DMS 273 (cell line): ENCODE results near the gene DHX30.
"Not testable (repeated sequence)": the region's sequence is repeated elsewhere in the genome, so short reads cannot be mapped to it uniquely, and the experiment has no call there.

ENCODE experiments used
- DNase-seq: peaks from one replicate; lab custom pipeline; 2025; ENCODE audit not compliant: unreplicated experiment; lab: John Stamatoyannopoulos, UW

DHX30 gene

DNA sequence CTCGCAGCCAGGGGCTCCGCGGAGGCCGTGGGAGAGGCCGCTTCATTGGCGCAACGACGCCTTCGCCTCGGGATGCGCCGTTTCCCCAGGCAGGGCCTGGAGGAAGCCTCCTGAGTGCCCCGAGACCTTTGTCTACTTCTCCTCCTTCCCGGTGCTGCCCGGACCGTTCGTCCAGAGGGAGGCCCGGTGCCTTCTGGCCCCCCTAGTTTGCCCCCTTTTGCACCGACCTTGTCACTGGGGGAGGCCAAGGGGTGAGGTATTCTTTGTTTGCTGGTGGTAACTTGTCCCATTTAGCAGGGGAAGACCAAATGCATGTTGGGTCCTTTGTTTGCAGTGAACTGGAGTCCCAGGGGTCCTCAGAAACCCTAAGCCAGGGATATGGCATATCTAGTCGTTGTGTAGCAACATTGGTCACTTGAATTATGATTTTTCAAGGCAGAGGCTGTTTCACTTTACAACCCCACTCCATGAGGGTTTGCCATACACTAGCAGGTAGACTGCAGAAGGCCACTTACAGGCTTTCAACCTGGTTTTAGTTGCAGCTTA is 615 bp downstream of the DHX30 start:
- DNase-seq: no peak

DNA sequence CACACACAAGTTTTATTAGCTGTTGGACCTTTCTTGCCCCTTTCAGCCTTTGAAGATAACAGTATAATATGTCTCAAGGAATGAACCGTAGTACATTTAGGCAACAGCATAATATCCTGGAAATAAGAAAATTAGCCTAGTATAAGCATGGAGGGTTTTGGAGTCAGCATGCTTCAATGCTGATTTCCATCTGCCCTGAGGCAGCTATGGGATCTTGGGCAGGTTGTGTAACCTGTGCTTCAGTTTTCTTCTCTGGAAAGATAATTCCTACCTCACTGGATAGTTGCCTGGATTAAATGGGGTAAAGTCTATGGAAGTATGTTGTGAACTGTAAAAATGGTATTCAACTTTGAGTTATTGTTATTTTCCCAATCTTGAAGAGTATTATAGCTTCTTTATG is 1.6 kb downstream of the DHX30 start:
- DNase-seq: no peak

DNA sequence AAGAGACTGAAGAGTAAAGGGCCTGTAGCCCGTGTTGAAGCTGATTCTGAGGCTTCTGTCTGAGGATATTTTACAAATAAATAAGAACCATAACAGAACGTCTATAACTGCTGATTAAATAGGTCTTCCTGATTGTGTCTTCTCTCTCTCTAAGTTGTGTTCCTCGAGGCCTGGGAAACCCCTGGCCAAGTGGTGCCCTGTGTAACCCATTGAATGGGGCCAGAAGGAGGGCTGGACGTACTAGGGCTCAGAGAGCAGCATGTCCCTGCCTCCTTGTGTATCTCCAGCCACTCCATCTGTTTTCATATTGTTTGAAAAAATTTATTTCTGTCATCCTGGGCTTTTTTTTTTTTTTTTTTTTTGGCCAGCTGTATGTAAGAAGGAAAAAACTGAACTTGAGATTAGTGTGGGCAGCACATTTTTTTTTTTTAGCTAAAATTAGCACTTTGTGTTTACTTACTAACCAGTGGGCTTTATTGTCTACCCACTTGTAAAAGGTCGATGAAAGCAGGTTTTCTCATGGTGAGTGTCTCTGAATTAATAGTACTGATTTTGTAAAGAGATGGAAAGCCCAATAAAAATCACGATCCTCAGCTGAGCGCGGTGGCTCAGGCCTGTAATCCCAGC is 10.7 kb downstream of the DHX30 start:
- DNase-seq: no peak

DNA sequence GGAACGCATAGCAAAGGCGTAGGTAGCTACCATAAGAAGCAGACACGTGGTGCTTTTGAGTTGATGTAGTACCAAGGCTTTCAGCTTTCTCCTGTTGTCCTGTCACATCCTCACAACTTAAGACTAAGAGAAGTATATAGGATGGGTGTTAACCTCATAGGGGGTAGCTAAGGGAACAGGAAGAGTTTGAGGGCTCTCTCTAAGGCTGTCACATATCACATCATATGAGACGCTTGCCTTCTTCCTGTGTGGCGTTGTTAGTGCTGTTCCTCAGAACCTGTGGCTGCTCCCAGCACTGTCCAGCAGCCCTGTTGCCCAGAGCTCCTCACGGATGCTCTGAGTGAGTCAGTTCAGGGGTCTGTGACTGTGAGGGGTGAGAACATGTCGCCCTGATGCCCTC is 14.7 kb downstream of the DHX30 start:
- DNase-seq: no peak

DNA sequence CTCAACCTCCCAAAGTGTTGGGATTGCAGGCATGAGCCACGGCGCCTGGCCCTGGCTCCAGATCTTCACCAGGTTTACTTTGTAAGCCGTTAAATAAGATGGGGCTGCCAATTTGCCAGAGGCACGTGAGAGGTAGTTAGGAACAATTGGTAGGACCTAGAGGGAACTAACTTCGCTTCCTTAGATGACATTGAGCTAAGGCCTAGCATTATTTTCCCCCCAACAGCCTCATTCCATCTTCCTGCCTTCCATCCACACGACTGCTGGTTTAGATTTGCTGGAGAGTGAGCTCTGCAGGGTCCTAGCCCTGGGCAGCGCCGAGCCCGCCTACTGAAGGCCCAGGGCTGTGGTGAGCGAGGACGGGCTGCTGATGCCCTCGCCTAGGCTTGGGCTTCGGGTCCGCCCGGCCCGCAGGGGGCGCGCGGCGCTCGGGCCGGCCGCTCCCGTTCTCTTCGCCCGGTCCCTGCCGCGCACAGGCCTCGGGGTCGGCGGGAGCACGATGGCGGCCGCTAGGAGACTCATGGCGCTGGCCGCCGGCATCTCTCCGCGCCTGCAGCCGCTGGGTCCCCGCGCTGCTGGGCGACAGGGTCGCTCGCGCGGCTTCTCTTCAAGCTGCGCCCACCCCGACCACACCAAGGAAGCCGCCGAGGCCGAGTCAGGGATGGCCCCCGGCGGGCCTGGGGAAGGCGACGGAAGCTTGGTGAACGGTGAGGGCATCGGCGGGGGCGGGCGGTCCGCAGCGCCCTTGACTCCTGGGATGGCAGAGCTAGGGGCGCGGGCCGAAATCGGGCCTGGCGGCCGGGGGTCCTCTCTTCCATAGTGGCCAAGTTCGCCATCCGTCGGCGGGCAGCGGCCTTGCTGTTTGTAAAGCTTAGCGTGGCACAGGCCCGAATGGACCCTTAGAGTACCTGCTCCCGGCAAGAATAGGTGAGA is 21.9 kb downstream of the DHX30 start:
- DNase-seq: peak; percentile 91

DNA sequence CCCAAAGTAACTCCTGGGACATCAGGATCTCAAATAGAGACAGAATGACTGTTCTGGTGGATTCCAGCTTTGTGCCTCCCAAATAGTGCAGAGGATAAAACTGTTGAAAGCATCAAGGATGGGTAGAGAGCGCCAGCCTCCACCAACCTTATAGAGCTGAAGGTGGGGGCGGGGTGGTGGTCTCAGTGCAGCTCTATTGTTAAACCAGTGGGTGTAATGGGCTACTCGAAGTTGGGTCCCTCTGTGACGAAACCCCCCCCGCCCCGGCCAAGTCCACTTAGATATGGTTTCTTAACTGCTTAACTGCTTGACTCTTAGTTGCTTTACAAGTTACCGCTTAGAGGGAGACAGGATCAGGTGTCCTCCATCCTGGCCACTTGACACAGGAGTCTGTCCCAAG is 22.7 kb downstream of the DHX30 start:
- peak; percentile 27 for DNase-seq

DNA sequence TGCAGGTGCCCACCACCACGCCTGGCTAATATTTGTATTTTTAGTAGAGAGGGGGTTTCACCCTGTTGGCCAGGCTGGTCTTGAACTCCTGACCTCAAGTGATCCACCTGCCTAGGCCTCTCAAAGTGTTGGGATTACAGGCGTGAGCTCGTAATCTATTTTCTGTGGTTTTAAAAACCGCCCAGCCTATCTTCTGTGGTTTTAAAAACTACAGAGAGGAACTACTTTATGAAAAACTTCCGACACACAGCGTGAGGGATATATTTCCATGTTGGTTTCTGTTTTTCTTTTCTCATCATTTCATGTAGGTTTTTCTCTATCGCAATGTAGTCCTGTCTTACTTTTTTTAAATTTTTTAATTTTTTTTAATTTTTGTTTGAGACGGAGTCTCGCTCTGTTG is 26.5 kb downstream of the DHX30 start:
- not testable (repeated sequence) for DNase-seq

DNA sequence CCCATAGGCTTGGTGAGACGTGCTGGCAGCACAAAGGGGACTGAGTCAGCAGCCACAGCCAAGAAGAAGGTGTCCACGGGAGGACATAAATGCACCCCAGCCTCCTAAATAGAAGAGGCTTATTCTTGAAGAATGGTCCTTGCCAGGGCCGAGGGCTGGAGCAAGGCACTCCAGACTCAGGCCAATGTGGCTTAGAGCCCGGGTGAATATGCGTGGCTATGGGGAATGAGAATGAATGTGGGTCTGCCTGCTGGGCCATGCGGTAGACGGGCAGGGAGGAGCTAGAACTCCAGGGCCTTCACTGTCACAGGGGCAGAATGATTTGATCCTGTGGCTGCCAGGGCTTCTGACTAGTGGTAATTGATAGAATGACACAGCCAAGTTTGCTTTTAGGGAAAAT is 34.0 kb downstream of the DHX30 start:
- DNase-seq: no peak

DNA sequence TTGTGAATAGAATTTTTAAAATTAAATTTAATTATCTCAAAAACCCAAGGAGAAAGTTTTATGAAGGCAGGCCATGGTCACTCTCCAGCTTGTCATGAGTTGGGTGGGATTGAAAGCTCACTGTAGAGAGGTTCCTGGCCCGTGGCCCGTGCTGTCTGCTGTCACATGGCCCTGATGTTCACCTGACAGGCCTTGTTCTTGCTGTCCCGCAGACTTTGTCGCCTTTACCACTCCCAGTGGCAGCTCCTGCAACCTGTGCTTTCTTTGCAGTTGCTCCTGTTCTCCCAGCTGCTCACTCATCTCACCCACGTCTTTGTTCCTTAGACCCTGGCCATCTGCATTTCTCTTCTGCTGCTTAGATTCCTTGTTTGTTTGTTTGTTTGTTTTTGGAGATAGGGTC is 35.6 kb downstream of the DHX30 start:
- DNase-seq: no peak

DNA sequence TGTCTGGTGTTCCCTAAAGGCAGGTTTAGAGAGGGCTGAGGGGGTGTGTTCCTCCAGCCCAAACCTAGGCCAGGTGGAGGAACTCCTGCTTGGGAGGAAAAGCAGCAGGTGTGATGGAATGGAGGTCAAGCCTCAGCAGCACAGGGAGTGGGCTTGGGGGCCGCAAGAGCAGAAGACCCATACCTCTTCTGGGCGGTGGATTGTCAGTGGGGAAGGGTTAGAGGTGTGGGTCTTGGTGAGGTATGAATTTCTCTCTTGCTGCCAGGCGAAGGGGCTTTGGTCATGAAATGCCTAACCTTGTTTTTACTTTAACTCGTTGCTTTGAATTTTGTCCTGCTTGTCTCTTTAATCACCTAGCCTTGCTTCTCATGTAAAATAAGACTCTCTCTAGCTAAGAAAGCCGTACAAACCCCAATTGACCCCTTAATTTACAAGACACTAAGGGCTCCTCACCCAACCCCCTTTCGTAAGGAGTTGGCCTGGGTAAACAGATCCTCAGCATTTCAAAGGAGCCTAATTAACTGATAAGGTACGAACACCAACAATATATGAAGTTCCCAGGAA is 38.9 kb downstream of the DHX30 start:
- no peak for DNase-seq

DNA sequence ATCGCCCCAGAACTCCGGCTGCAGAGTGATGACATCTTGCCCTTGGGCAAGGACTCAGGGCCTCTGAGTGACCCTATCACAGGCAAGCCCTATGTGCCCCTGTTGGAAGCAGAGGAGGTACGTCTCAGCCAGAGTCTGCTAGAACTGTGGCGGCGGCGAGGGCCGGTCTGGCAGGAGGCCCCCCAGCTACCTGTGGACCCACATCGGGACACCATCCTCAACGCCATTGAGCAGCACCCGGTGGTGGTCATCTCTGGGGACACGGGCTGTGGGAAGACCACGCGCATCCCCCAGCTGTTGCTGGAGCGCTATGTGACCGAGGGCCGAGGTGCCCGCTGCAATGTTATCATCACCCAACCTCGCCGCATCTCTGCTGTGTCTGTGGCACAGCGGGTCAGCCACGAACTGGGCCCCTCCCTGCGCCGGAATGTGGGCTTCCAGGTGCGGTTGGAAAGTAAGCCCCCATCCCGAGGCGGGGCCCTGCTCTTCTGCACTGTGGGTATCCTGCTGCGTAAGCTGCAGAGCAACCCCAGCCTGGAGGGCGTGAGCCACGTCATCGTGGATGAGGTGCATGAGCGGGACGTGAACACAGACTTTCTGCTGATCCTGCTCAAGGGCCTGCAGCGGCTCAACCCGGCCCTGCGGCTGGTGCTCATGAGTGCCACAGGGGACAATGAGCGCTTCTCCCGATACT is 43.4 kb downstream of the DHX30 start:
- DNase-seq: no peak

DNA sequence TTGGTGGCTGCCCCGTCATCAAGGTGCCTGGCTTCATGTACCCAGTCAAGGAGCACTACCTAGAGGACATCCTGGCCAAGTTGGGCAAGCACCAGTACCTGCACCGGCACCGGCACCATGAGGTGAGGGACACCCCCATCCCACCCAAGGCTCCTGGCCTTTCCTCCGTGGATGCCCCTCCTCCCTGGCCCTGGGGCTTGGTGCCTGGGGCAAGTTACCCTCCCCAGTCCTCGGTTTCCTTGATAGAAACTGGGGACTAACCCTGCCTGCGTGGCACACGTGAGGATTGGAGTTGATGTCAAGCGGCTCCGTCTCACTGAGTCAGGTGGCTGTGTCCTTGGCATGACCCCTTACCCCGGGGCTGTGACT is 43.9 kb downstream of the DHX30 start:
- no peak for DNase-seq

DNA sequence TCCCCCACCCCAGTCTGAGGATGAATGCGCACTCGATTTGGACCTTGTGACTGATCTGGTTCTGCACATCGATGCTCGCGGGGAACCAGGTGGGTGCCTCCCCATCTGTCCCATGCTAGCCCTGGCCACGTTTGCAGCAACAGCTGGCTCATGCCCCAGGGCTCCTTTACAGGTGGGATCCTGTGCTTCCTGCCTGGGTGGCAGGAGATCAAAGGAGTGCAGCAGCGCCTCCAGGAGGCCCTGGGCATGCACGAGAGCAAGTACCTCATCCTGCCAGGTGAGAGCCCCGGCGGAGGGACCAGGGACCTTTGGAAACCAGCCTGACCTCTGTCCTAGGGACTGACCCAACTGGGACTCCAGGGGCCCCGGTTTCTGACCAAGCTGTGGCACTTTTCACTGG is 44.3 kb downstream of the DHX30 start:
- DNase-seq: no peak

DNA sequence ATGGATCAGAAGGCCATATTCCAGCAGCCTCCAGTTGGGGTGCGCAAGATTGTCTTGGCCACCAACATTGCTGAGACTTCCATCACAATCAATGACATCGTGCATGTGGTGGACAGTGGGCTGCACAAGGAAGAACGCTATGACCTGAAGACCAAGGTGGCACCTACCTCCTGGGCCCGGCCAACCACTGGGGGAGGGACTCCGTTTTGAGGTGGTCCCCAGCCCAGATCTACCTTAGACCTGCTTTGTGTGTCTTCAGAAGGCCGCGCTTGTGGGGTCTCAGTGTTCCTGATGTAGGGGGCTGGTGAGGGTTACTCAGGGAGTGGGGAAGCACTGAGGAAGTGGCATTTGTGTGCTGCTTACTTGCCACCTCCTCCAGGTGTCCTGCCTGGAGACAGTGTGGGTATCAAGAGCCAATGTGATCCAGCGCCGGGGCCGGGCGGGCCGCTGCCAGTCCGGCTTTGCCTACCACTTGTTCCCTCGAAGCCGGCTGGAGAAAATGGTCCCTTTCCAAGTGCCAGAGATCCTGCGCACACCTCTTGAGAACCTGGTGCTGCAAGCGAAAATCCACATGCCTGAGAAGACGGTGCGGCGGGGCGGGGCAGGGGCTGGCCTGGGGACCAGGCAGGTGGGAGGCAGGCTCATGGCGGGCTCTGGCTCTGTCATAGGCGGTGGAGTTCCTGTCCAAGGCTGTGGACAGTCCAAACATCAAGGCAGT is 45.0 kb downstream of the DHX30 start:
- DNase-seq: no peak

DNA sequence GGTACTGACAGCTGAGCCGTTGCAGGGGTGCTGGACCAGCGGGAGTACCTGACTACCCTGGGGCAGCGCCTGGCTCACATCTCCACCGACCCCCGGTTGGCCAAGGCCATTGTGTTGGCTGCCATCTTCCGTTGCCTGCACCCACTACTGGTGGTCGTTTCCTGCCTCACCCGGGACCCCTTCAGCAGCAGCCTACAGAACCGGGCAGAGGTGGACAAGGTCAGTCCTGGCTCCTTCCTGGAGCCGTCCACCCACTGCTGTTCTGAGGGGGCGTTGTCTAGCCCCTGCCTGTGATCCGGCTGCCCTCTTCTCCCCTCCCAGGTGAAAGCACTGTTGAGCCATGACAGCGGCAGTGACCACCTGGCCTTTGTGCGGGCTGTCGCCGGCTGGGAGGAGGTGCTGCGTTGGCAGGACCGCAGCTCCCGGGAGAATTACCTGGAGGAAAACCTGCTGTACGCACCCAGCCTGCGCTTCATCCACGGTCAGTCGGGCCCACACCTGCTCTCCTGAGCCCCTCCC is 45.7 kb downstream of the DHX30 start:
- no peak for DNase-seq

DNA sequence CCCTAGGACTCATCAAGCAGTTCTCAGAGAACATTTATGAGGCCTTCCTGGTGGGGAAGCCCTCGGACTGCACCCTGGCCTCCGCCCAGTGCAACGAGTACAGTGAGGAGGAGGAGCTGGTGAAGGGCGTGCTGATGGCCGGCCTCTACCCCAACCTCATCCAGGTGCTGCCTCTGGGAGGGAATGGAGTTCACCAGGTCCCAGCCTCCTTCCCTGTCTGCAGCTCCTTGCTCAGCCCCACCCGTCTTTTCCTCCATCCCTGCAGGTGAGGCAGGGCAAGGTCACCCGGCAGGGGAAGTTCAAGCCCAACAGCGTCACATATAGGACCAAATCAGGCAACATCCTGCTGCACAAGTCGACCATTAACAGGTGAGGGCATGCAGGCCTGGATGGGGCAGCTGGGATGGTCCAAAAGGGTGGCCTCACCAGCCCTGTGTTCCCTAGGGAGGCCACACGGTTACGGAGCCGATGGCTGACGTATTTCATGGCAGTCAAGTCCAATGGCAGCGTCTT is 46.3 kb downstream of the DHX30 start:
- DNase-seq: no peak

DNA sequence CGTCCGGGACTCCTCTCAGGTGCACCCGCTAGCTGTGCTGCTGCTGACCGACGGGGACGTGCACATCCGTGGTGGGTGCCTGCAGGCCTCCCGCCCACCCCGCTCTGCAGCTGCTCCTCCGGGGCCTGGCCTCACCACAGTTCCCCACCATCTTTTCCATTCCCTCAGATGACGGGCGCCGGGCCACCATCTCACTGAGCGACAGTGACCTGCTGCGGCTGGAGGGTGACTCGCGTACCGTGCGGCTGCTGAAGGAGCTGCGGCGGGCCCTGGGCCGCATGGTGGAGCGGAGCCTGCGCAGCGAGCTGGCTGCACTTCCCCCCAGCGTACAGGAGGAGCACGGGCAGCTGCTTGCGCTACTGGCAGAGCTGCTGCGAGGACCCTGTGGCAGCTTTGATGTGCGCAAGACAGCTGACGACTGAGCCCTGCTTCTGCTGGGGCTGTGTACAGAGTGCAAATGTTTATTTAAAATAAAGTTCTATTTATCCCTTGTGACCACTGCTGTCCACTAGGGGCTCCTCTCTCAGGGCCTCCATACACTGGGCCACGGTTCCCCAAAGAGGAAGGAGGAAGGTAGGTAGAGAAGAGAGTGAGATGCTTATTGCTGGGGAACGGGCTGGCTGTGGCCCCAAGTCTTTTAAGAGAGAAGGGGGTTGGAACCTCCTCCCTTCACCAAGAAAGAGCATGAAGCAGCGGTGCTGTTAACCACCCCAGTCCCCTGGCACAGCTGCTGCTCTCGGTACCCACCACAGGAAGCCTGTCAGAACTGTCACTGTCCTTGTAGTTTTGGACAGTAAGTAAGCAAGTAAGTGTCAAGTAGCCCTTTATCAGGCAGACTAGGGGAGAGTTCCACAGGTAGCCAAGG is 47.0 kb downstream of the DHX30 start:
- DNase-seq: peak; percentile 49

DNA sequence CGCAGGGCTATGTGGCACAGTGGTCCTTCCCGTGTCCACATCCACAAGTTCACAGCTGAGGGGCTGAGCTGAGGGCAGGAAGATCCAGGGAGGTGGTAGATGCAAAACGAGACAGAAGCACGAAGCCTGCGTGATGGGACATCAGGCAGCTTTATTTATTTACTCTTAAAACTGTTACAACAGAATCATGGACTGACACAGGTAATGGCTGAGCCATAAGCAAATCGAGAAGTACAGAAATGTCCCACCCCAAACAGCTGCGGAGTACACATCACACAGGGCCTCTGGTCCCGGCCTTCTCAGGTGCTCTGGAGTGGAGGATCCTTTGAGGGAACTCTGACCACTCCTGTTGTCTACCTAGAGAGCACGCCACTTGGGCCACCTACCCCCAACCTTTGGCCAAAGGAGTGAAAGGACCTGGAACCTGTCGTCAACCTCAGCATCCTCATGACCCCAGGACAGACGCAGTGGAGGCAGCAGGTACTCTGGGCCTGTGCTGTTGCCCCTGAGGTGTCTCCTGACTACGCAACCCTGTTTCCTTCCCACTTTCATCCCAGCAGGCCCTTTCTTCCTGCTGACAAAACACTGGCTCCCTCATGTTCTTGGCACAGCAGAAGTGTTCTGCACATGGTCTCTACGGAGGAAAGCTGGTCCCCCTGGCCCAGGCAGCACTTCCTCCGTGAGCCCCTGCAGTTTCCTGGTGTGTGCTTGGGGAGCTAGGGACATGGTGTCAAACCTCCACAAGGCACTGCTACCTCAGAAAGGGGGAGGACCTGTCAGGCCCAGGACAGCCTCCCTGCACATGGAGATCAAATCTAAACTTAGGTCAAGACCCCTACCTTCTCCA is 47.8 kb downstream of the DHX30 start:
- DNase-seq: peak; percentile 21
